ENCODE results near the gene PTPRN2. TPM values are rescaled to one million over a fixed set of nuclear protein-coding genes. Genes with fewer than 3 reads are reported as not detected.
"Not testable (repeated sequence)": the region's sequence is repeated elsewhere in the genome, so short reads cannot be mapped to it uniquely, and the experiment has no call there.

PTPRN2 gene
- total RNA-seq, 1 donor from 2014 or later, result 0.72 TPM

DNA sequence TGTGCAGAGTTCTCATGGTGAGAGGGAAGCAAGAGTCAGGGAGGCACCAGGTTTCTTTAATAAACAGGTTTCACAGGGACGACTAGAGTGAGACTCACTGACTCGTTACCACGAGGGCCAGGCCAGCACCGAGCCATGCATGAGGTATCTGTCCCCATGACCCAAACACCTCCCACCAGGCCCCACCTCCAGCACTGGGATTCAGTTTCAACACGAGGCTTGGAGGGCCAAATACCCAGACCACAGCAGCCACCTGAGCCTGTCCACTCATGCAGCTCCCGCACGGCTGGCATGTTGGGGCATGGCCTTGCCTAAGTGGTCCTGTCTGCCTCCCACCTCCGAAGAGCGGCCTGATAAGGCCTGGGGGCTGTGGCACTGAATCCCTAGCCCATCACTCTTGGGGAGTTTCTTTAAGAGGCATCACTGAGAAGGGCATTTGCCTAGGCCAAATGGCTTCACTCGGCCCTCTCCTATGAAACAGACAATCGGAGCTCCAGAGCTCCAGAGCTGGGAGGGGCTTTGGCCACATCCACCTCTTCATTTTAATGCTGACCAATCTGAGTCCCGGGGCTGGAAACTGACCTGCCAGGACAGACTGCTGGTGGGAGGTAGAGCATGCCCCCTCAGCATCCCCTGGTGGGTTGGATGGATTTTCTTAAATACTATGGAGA, 1093.0 kb downstream of the PTPRN2 start:
- DNase-seq (ENCODE audit: low spot score), result no peak

DNA sequence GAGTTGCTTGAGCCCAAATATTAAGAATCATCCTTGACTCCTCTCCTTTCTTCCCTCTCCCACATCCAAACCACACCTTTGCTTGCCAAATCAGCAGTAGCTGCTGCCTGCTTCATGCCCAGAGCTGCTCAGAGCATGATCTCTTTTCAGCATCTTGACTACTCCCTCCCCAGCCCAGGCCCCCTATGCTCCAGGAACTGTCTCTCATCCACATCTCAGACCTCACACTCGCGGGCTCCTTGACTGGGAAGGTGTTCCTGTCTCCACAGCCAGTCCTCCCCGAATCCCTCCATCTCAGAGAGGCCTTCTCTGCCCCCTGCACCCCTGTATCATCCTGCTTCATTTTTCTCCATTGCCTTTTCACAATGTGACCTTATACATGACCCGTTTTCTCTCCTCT, 1093.8 kb downstream of the PTPRN2 start:
- DNase-seq (ENCODE audit: low spot score), result no peak

- no peak for DNase-seq (ENCODE audit: low spot score)
Observed at GRCh38 chr7:157493017-157493416, 1094.6 kb downstream of the PTPRN2 start.

GRCh38 chr7:157490465-157490912, 1097.1 kb downstream of the PTPRN2 start:
- DNase-seq (ENCODE audit: low spot score), result peak; percentile 15

DNA sequence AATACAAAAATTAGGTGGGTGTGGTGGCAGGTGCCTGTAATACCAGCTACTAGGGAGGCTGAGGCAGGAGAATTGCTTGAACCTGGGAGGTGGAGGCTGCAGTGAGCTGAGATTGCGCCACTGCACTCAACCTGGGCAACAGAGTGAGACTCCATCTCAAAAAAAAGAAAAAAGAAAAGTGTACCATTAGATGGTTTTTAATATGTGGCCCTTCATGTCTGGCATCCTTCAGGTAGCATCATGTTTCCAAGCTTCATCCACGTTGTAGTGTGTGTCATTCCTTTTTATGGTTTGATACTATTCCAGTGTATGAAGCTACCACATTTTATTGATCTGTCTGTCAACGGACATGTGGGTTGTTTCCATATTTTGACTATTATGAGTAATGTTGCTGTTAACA, 1097.8 kb downstream of the PTPRN2 start:
- not testable (repeated sequence) for DNase-seq (ENCODE audit: low spot score)

Other genes starting within 250 kb of the PTPRN2 start
- 11.6 TPM for gene NCAPG2, start 117.0 kb upstream of the PTPRN2 start, total RNA-seq (ENCODE audit: insufficient read depth, low replicate concordance)
- 153 TPM for gene ESYT2, start 241.7 kb upstream of the PTPRN2 start, total RNA-seq (ENCODE audit: insufficient read depth, low replicate concordance)

Measured in umbilical cord (tissue), 2 donors.